ENCODE data around the gene PANX2.
"Not testable (repeated sequence)": the region's sequence is repeated elsewhere in the genome, so short reads cannot be mapped to it uniquely, and the experiment has no call there.

The PANX2 gene

DNA sequence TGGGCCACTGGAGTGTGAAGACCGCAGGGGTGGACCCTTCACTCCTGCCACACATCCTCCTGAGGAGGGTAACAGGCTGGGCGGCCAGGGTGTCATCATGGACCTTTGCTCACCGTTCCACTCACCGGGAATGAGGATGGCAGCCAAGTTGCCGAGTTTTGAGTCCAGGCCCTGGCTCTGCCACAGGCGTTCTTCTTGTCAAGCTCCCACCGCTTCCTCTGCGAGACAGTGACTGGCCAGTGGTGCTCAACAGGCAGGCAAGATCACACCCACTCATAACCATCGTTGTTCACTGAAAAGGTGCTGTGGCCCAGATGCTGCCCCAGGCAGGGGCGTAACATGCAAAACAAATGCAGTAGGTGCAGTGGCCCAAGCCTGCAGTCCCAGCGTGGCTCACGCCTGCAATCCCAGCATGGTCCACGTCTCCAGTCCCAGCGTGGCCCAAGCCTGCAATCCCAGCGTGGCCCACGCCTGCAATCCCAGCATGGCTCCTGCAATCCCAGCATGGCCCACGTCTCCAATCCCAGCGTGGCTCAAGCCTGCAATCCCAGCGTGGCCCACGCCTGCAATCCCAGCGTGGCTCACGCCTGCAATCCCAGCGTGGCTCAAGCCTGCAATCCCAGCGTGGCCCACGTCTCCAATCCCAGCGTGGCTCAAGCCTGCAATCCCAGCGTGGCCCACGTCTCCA lies 5.0 kb upstream of the PANX2 start:
- no peak for DNase-seq
- intact Hi-C loops (cut with DNase I), result no loop called here

- no peak for DNase-seq
- intact Hi-C loops (cut with DNase I), result no loop called here
Measured at GRCh38 chr22:50167689-50168489, 2.6 kb upstream of the PANX2 start.

DNA sequence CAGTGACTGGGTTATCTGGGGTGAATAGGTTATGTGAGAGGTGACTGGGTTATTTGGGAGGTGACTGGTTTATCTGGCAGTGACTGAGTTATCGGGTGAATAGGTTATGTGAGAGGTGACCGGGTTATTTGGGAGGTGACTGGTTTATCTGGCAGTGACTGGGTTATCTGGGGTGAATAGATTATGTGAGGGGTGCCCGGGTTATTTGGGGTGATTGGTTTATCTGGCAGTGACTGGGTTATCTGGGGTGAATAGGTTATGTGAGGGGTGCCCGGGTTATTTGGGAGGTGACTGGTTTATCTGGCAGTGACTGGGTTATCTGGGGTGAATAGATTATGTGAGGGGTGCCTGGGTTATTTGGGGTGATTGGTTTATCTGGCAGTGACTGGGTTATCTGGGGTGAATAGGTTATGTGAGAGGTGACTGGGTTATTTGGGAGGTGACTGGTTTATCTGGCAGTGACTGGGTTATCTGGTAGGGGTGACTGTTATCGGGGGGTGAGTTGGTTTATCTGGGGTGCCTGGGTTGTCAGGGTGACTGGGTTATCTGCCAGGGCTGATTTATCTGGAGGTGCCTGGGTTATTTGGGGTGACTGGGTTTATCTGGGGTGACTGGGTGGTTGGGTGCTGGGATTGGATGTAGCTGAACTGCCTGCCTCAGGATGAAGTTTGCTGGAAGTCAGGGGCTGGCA lies 1.9 kb upstream of the PANX2 start:
- peak in 2 of 42 donors; percentile 5 to 35 for DNase-seq
- intact Hi-C loops (cut with DNase I), result not testable (repeated sequence)

DNA sequence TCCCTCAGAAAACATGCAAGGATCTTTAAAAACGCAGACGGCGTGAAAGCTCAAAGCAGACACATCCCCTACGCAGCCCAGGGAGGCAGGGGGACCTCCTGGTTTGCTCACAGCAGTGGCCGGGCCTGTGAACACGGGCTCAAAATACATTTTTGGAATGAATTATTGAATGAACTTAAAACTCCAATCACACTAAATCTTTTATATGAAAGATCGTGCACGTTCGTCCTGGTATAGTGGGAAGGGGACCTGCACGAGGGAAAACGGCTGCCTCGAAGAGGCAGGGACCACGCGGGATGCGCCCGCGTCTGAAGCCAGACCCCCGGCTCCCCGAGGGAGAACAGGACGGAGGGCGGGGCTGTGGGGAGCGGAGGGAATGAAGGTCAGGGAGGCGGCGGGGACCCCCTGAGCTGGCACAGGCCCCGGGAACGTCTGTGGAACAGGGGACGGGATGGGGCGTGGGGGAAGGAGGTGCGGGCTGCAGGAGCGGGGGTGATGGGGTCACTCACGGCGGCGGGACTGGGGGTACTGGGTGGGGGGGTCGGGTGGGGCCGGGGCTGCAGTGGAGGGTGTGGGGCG lies 1.3 kb upstream of the PANX2 start:
- intact Hi-C loops (cut with DNase I), result no loop called here
- peak in 1 of 42 donors; percentile 33 for DNase-seq

GRCh38 chr22:50169774-50170341 lies 673 bp upstream of the PANX2 start:
- intact Hi-C loops (cut with DNase I), result no loop called here
- DNase-seq, result peak in 1 of 42 donors; percentile 38

DNA sequence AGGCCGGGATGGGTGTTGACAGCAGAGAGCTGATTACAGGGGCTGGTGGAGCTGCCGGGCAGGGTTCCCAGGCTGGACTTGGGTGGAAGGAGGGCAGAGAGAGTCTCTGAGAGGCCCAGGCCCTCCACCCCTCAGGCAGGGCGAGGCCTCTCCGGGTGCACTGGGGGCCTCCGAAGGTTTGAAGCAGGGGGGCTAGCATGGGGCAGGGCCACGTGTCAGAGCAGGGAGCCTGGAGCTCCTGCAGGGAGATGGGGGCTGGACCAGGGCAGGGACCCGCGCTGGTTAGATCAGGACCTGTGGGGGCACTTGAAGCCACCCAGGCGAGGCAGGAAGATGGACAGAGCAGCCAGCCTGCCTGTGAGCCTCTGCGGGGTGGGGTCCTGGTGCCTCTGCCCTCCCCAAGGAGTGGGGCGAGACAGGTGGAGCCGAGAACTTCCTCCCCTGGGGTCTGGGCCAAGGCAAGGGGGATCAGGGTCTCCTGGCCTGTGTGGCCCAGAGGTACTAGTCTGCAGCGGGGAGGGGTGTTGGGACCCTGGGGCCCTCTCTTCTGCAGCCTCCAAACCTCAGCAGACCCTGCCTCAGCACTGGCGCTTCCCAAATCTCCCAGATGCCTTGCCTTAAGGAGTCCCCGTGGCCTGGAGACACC lies 911 bp downstream of the PANX2 start:
- intact Hi-C loops (cut with DNase I), result no loop called here
- DNase-seq, result peak in 1 of 42 donors; percentile 5

DNA sequence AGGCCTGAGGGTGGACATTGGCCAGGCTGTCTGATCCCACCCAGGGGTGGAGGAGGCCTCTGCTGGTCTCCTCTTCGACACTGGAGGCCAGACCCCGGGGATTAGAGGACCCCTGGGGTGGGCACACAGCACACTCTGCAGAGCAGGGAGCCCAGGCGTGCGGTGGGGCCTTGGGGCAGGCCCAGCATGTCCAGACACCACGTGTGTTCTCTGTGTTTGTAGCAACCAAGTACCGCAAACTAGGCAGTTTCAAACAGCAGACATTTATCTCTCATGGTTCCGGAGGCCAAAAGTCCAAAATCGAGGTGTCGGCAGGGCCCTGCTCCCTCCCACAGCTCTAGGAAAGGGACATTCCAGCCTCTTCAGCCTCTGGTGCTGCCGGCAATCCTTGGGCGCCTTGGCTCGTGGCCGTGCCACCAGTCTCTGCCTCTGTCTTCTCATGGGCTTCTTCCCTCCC lies 1.5 kb downstream of the PANX2 start:
- intact Hi-C loops (cut with DNase I), result no loop called here
- no peak for DNase-seq

DNA sequence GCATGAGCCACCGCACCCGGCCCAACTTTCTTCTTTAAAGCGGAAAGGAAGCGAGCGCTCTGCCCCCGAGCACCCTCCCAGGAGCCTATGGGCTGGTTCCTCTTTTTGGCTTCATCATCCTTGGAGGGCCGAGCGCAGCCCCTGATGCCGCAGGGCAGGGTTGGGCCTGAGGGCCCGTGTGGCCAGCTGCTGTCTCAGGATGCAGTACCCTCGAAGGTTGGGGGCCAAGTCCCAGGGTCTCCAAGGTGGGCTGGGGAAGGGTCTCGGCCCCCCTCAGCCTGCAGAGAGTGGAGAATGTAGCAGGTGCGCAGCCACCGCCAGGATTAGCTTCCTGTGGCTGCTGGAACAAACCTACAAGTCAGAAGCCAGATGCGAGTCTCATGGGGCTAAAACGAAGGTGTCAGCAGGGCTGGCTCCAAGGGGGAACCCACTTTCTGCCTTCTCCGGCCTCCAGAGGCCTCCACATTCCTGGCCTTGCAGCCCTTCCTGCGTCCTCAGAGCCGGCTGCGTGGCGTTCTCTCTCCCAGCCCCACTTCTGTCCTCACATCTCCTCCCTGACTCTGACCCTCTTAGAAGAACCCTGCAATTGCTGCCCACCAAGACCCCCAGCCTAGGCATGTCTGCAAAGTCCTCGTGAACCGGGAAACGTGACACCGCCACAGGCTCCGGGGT lies 2.9 kb downstream of the PANX2 start:
- no peak for DNase-seq
- intact Hi-C loops (cut with DNase I), result no loop called here

DNA sequence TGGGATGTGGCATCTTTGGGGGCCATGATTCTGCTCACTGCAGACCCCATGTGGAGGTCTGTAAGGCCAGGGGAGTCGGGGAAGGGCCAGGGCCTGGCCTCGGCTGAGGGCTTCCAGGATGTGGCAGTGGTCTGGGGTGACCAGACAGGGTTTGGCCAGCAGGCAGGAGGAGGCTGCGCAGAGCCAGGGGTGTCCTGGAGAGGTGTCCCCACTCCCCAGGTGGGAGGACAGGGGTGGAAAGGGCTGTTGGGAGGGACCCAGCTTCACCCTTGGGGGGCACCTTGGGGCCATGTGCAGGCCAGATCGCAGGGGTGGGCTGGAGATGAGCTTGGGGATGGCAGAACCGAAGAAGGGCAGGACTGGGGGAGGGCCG lies 3.4 kb downstream of the PANX2 start:
- intact Hi-C loops (cut with DNase I), result no loop called here
- DNase-seq, result no peak

GRCh38 chr22:50174382-50175190 lies 4.1 kb downstream of the PANX2 start:
- intact Hi-C loops (cut with DNase I), result no loop called here
- peak in 1 of 42 donors; percentile 5 for DNase-seq

GRCh38 chr22:50175191-50175461 lies 4.6 kb downstream of the PANX2 start:
- intact Hi-C loops (cut with DNase I), result no loop called here

GRCh38 chr22:50175921-50176849 lies 5.7 kb downstream of the PANX2 start:
- intact Hi-C loops (cut with DNase I), result no loop called here
- no peak for DNase-seq

More at GRCh38 chr22:50175191-50175461, 4.6 kb downstream of the PANX2 start:
- DNase-seq, result no peak

- DNase-seq, result peak in 1 of 42 donors; percentile 4
- intact Hi-C loops (cut with DNase I), result no loop called here
Measured at GRCh38 chr22:50176850-50177536, 6.5 kb downstream of the PANX2 start.

DNA sequence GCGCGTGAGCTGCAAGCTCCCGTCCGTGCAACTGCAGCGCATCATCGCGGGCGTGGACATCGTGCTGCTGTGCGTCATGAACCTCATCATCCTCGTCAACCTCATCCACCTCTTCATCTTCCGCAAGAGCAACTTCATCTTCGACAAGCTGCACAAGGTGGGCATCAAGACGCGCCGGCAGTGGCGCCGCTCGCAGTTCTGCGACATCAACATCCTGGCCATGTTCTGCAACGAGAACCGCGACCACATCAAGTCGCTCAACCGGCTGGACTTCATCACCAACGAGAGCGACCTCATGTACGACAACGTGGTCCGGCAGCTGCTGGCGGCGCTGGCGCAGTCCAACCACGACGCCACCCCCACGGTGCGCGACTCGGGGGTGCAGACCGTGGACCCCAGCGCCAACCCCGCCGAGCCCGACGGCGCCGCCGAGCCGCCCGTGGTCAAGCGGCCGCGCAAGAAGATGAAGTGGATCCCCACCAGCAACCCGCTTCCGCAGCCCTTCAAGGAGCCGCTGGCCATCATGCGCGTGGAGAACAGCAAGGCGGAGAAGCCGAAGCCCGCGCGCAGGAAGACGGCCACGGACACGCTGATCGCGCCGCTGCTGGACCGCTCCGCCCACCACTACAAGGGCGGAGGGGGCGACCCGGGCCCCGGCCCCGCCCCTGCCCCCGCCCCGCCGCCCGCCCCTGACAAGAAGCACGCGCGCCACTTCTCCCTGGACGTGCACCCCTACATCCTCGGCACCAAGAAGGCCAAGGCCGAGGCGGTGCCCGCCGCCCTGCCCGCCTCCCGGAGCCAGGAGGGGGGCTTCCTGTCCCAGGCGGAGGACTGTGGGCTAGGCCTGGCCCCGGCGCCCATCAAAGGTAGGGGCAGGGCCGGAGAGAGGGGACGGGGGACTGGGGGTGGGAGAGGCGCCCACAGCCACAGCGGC lies 7.3 kb downstream of the PANX2 start:
- intact Hi-C loops (cut with DNase I), result no loop called here
- no peak for DNase-seq

- intact Hi-C loops (cut with DNase I), result no loop called here
- peak in 2 of 42 donors; percentile 3 to 4 for DNase-seq
Measured at GRCh38 chr22:50178471-50178864, 7.9 kb downstream of the PANX2 start.
